CD4-positive, alpha-beta T cell treated with Interleukin-12 subunit alpha and Interleukin-12 subunit beta, for 1 hour (primary cell): Measurements from ENCODE around the gene SLC5A9.
"Not testable (repeated sequence)": the region's sequence is repeated elsewhere in the genome, so short reads cannot be mapped to it uniquely, and the experiment has no call there.

Experiments
- DNase-seq: peaks from one replicate; pipeline ENCODE4 v3.0.0-alpha.2; 2020

Gene SLC5A9

DNA sequence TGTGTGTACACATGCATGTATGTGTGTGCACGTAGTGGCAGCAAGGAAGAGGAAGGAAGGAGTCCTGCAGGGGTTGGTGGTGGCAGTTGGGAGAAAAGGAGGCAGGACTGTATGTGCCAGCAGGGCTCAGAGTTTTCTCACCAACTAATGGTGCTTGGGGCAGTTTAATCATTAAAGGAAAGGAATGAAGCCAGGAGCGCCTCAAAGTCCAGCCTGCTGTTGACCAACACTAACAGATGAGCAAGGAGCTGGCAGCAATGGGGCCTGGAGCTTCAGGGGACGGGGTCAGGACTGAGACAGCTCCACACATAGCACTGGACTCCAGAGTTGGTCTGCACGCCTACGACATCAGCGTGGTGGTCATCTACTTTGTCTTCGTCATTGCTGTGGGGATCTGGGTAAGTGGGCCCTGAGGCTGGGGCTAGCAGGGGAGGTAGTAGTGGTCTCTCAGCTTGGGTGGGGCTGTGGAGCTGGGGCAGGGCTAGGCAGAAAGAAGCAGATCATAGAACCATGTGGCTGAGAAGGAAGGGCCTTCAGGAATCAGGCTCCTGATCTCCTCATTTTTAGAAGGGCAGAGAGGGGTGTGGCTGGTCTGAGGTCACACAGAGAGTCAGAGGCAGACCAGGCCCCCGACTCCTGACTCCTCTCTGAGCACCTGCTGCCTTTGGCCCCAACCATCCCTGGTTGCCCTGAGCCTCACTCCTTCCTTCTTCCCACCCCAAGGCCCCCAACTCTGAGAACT, at the start of gene SLC5A9:
SLC5A9 (plus strand) TSS at position 216 of the 742 bp plus-strand sequence; CDS start at position 237, 21 bp downstream.
- DNase-seq, result no peak

DNA sequence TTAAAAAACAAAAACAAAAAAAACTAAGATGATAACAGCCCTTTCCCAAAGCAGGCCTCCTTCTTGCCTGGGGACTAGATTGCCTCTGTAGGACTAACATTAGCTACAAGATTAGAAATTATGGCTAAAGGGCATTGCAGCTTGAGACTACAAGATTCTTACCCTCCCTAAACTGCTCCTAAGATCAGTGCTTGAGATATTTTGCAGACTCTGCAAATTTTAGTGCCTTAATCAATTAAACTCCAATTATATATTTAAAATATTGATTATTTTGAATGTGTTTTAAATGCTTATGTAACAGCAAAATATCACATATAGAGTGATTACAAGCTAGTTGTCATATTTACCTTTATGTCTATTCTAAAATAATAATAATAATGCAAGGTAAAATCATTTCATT, 47.4 kb upstream of the SLC5A9 start:
- no peak for DNase-seq

DNA sequence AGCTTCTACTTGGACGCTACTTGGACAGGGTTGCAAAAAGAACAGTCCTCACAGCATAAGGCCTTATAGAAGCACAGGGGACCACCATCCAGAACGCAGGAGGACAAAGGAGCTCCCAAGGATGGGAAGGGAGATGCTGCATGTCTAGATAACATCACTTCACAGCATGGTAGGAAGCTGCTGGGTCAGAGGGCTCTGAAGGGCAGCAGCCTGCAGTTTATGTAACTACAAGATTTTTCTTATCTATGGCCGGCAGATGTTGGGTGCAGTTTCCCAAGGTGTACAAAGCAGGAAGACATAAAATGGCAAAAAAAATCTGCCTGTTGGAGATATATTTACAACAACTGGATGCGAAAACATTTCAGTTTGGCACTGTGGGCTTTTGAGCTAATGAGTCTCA, 45.3 kb upstream of the SLC5A9 start:
- DNase-seq, result no peak

DNA sequence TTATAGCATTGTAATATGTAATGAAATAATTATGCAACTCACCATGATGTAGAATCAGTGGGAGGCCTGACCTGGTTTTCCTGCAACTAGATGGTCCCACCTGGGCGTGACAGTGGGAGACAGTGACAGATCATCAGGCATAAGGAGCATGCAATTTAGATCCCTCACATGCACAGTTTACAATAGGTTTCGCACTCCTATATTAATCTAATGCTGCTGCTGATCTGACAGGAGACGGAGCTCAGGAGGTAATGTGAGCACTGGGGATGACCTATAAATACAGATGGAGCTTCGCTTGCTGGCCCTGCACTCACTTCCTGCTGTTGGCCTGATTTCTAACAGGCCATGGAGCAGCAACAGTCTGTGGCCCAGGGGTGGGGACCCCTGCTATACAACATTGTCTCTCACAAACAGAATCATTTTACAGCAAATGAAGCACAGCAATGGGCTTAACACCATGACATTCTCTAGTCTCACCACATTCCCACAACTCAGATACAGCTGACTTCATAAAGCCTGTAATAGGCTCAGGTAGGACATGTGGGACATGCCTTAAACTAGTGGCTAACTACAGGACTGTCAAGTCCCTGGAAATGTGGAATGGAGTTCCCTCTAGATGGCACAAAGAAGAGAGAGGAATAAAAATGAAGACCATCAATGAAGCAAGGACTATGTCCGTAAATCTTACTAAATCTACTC, 40.7 kb upstream of the SLC5A9 start:
- no peak for DNase-seq

DNA sequence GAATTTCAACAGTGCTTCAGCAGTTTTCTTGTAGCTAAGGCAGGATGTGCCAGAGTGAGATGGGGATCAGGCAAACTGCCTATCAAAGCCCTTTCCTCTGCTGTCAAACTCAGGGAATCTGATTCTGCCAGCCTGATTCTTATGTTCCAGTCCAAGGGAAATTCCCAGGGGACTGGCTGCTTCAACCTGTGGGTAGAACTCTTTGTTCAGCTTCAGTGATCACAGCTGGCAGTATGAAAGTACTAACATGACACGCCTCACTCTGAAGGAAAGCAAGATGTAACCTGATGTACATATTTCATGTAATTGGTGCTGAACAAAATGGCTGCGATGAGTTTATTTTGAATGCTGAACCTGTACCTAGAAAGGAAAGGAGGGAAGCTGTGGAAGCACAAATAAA, 40.1 kb upstream of the SLC5A9 start:
- no peak for DNase-seq

DNA sequence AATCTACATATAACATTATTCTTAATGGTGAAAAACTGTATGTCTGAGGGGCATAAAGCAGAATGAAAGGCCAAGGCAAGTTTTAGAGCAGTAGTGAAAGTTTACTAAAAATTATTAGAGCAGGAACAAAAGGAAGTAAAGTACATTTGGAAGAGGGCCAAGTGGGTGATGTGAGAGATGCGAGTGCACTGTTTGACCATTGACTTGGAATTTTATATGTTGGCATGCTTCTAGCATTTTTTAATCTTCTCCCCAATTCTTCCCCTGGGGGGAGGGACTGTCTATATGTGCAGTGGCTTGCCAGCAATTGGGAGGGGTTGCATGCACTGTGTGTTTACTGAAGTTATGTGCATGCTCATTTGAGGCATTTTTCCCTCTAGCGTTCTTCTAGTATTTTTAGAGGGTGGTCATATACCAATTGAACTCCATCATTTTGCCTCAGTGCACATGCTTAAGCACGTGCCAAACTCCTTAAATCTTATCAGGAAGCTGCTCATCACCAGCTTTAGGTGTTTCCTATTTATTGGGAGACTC, 36.1 kb upstream of the SLC5A9 start:
- DNase-seq, result no peak

DNA sequence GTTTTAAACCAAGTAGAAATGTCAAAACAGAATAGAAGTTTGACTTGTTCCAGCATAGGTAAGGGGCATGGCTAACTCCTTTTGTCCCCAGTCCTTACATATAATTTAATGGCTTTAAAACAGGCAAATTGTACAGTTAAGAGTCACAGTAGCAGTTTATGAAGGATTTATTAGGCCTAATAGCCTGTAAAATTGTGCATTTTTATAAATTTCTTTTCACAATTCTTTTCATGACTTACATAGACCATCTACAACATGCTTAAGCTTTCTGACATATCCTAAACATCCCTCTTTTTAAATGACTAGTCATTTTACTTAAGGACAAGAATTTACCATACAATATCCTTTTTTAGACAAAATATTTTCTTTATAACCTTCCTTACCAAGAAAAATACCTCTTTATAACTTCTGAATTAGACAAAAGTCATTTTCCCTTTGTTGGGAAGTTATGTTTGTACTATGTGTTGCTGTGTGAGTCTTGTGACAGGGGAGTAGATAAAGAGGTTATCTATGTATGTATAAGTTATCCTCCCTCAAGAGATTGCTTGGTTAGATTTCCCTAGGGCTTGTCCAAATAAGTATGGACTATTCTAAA, 34.5 kb upstream of the SLC5A9 start:
- DNase-seq, result no peak

DNA sequence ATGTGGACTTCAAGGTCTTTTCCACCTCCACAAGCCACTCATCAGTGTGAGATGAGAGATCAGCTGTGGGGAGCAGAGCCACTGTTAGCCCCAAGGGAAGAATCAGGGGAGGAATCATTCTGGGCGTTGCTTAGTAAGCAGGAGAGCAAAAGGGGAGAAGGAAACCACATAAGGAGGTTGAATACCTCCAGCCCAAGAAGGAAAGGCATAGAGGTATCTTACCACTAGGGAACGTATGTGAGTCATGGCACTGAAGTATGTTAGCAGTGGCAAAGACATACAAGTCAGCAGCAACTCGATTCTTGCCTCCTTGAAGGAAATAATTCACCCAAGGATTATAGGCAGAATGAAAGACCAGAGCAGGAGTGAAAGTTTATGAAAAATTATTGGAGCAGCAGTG, 31.6 kb upstream of the SLC5A9 start:
- DNase-seq, result no peak

DNA sequence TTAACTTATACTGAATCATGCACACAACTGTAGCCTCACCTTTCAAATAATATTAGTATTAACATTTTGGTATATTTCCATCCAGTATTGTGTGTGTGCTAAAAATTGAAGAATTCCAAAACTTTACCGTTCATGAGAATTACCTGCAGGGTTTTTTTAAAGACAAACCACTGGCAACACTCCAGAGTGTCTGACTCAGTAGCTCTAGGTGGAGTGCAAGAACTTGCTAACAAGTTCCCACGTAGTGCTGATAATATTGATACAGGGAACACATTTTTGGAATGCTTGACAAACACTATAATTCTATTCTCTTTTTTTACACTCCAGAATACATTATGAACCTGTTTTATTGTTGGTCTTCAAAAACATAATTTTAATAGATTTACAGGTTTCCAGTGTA, 27.7 kb upstream of the SLC5A9 start:
- no peak for DNase-seq

DNA sequence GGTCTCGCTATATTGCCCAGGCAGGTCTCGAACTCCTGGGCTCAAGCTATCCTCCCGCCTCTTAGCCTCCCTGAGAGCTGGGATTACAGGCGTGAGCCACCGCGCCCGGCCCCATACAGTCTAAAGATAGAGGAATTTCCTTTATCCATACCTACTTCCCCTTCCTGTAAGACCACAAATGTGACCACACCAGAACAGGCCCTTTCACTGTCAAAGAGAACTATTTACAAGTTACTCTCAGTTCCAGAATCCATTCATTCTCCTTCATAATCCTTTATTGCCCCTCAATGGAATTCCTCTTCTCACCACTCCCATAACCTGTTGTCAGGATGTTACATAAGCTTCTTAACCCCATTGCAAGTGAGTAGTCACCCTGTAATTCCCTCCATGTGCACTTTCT, 26.3 kb upstream of the SLC5A9 start:
- DNase-seq, result no peak

DNA sequence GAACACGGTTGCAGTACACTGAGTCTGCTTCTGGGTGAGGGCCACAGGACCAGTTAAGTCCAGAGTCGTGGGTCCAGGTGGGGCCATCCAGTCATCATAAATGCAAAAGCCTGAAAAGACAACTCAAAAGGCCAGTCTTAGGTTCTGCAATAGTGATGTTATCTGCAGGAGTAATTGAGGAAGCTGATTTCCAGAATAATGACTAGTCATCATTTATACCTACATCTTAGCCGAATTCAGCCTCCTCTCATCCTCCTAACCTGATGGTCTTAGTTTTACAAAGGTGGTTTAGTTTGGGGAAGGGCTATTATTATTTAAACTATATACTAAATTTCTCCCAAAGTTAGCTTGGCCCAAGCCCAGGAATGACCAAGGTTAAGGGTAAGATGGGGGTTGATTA, 23.5 kb upstream of the SLC5A9 start:
- DNase-seq, result no peak

DNA sequence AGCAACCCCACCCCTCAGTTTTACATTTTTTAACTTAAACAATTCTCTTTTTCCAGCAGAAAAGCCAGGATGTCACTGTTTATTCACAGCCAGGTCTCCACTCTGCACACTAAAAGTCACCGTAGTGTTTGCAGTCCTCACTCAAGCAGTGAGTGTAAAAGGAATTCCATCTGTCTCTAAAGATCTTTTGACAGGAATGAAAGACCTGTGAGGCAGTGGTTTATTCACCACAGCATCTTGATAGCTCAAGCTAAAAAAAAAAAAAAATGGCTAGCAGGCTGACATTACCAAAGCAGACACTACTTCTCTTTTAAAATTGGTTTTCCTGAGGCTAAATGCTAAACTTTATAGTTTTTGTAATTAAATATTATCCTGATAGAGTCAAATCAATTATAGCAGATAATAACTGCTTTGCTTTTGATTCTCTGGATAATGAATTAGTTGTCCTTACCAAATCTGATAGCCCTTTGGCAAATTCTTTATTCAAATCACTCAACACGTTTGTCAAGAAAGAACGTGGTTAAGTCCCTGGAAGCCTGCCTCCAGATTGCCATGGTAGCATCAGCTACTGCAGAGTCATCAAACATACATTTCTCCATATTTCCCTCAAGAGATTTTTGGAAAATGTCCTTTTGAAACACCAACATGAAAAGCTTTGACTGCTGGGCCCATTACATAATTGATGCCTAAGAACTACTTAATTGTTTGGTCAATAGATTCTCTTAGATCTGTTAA, 22.2 kb upstream of the SLC5A9 start:
- DNase-seq, result no peak

DNA sequence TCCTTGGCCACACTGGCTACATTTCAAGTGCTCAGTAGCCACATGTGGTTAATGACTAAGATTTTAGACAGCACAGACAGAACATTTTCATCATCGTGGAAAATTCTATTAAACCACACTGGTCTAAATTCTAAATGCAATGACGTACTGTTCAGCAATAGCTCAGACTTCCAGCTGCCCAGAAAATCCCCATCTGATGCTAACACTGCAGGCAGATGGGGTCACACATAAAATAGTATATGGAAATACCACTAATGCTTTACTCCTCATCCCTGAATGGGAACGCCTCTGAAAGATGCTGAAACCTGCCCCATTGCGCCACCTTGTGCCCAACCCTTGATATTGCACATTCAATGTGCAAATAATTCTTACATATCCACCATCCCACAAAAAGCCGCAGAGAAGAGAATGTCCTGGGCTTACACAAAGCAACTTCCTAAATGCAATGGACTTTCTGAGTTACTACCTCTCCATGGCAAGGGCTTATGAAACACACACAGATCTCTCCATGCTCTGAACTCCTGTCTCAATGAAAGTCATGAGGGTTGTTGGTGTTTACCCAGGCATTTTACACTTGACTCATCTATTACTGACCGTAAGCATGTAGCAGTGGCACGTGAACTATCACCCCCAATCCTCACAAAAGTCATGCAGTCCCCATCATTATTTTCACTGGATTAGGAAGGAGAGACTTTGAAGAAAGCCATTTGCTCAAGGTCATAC, 20.3 kb upstream of the SLC5A9 start:
- peak; percentile 44 for DNase-seq

DNA sequence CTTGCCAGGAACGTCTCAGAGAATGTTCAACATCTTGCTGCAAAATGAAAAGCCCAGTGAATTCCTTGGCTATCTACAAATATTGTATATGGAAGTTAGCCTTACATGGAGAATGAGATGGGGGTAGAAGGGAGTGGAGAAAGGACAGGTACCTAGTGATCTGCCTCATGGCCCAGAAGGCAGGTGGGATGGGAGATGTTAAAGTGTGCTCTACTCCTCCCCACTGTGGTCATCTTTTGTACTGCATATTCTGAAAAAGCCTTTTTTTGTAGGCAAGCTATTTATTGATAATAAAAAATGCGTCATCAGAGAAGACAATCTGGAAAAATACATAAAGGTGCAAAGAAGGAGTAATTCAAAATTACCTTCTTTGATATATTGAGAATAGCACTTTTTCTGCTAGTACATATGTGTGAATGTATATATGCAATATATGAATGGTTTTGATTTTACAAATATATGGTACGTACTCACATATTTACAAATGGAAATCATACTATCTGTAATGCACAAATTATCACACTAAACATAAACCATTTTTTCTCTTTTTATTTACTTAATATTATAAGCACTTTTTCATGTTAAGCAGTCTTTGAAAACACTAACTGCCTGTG, 19.1 kb upstream of the SLC5A9 start:
- DNase-seq, result peak; percentile 23

DNA sequence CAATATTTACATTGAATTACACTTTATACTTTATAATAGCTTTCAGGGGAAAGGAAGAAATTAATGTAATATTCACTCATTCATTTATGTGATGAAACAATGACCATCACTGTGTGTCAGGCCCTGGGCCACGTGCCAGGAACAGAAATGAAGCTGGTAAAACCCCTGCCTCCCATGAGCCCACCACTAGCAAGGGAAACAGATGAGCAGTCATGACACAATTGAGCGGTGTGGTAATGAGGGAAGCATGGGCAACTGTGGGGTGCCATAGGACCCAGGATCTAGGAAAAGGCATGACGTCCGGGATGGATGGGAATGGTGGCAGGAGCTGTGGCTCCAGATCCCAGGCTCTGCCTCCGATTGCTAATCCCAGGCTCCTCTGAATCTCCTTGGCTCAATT, 17.0 kb upstream of the SLC5A9 start:
- no peak for DNase-seq

DNA sequence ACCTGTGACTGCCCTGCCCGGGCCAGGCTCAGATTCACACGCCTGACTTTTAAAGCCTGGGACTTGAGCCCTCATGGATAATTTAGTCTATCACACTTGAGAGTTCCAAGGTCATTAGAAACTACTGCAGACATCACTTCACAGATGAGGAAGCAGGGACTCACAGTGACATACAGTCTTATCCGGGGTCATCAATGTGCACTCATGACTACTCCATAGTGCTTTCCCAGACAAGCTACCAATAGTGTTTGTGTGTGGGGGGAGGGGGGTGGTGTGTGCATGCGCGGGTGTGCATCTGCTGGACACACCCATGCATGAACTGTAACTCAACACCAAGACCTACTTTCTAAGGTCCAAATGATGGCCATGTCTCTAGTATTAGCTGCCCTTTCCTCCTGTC, 16.1 kb upstream of the SLC5A9 start:
- DNase-seq, result no peak

DNA sequence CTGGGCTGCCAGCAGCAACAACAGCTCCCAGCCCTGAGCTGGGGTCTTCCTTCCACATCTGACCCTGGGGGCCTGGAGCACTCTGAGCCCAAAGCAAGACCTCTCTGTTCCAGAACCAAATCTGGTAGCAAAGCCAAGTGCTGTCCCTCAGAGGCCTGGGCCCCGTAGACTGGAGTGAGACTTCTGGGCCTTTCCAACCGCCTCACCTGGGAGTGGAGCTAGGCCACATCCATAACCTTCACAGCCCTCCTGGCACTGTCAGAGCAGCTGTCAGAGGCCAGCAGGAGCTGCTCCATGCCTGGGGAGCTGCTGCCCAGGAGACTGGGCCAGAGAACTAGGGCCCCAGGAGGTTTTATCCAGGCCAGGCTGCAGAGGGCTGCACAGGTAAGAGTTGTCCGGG, 15.4 kb upstream of the SLC5A9 start:
- DNase-seq, result no peak

DNA sequence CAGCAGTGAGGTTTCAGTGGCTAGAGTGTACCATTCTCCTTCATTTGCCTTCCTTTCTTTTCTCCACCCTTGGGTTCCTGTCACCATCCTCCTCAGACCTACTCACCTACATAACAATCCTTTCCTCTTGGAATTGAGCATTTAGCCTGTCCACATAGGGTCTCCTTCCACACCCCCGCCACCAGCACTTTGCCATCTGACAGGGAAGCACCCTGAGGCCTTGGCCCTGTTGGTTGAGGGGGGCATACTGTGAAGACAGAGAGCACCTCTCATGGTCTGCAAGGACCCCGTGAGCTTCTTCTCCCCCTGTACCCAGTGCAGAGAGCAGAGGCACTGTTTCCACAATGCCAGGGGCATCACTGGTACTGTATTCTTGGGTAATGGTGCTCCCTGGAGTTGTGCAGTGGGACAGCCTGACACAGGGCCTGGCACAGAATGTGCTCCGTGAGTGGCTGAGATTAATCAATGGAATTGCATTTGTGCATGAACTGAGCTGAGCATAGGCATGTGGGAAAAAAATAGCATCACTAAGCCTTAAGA, 14.9 kb upstream of the SLC5A9 start:
- DNase-seq, result no peak

DNA sequence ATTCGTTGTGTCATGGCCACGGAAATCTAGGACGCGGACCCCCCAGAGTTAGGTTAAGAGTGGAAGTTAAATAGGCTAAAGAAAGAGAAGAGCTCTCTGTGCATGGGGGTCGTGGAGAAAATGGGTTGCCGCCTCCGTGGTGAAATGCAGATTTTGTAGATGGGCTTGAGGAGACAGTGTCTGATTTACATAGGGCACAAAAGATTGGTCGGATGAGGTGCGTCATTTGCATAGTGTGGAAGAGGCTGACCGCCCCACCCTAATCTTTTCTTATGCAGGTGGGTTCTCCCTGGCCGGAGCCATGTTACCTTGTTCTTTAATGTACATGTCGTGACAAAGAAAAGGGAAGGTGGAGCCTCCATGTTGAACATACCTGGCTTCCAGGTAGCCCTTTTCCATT, 14.3 kb upstream of the SLC5A9 start:
- DNase-seq, result no peak

DNA sequence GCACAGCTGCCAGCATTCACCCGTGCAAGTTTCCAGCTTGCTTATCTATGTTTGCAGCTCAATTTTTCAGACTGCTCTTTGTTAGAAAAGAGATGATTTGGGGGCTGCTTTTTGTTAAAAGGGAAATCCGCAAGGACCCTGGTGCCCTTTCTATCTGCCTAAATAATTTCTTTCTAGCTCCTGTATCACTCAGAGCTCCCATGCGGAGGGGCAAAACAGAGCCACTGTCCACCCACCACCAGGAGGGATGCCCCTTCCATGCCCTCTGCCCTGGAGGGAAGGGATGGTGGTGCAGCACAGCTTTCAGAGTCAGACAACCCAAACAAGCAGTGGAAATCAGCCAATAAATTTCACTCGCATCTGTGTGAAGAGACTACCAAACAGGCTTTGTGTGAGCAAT, 13.9 kb upstream of the SLC5A9 start:
- no peak for DNase-seq

DNA sequence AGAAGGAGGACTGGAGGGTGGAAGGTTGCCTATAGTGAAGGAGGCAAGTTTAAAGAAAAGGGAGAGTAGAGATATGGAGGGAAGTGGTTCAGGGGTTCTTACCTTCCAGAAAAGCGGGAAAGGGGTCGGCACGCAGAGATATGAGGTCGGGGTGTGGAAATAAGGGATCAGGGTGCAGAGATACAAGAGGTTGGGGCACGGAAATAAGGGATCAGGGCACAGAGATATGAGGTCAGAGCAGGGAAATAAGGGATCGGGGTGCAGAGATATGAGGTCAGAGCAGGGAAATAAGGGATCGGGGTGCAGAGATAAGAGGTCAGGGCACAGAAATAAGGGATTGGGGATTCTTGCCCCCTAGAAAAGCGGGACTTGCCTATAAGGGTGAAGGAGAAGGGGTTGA, 9.1 kb upstream of the SLC5A9 start:
- not testable (repeated sequence) for DNase-seq

DNA sequence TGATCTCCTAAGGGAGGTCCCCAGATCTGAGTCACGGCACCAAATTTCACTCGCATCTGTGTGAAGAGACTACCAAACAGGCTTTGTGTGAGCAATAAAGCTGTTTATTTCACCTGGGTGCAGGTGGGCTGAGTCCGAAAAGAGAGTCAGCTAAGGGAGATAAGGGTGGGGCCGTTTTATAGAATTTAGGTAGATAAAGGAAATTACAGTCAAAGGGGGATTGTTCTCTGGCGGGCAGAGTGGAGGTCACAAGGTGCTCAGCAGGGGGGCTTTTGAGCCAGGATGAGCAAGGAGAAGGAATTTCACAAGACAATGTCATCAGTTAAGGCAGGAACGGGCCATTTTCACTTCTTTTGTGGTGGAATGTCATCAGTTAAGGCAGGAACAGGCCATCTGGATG, 8.2 kb upstream of the SLC5A9 start:
- not testable (repeated sequence) for DNase-seq
